ENCODE results near the gene PRPH. TPM values are rescaled to one million over a fixed set of nuclear protein-coding genes. Genes with fewer than 3 reads are reported as not detected.
"Not testable (repeated sequence)": the region's sequence is repeated elsewhere in the genome, so short reads cannot be mapped to it uniquely, and the experiment has no call there.

PRPH gene
- total RNA-seq, 1 donor from 2014 or later: 0.38 TPM

- H3K4me1 Mint-ChIP-seq: peaks cover 7% of the 10 kb centered on the region
- H3K27ac Mint-ChIP-seq: no peak overlapping the region
- no peak for DNase-seq (ENCODE audit: low spot score in 2 of 2, unreplicated experiment in 2 of 2)
Measured at GRCh38 chr12:49305762-49306510, 11.0 kb downstream of the PRPH start.

GRCh38 chr12:49309386-49309785, 14.4 kb downstream of the PRPH start:
- Mint-ChIP-seq H3K4me1 (peaks cover 7% of the 10 kb centered on the region), H3K36me3 (no peaks in the 10 kb centered on the region), H3K9me3 (peaks cover 3% of the 10 kb centered on the region), H3K27ac (no peak overlapping the region), H3K4me3 (no peak overlapping the region), H3K27me3 (ENCODE audit: low read depth) (peaks cover 39% of the 10 kb centered on the region)
- TF ChIP-seq, protein P1, sequence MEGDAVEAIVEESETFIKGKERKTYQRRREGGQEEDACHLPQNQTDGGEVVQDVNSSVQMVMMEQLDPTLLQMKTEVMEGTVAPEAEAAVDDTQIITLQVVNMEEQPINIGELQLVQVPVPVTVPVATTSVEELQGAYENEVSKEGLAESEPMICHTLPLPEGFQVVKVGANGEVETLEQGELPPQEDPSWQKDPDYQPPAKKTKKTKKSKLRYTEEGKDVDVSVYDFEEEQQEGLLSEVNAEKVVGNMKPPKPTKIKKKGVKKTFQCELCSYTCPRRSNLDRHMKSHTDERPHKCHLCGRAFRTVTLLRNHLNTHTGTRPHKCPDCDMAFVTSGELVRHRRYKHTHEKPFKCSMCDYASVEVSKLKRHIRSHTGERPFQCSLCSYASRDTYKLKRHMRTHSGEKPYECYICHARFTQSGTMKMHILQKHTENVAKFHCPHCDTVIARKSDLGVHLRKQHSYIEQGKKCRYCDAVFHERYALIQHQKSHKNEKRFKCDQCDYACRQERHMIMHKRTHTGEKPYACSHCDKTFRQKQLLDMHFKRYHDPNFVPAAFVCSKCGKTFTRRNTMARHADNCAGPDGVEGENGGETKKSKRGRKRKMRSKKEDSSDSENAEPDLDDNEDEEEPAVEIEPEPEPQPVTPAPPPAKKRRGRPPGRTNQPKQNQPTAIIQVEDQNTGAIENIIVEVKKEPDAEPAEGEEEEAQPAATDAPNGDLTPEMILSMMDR (IDR thresholded peaks at IDR 0.05; ENCODE audit: unreplicated experiment): no peak
- DNase-seq (ENCODE audit: low spot score in 2 of 2, unreplicated experiment in 2 of 2): no peak

More at GRCh38 chr12:49305762-49306510, 11.0 kb downstream of the PRPH start:
- no peak overlapping the region for H3K4me3 Mint-ChIP-seq
- H3K9me3 Mint-ChIP-seq: no peaks in the 10 kb centered on the region
- no peaks in the 10 kb centered on the region for H3K36me3 Mint-ChIP-seq
- TF ChIP-seq, protein P1 (IDR thresholded peaks at IDR 0.05; ENCODE audit: unreplicated experiment): no peak
- H3K27me3 Mint-ChIP-seq (ENCODE audit: low read depth): peaks cover 51% of the 10 kb centered on the region

DNA sequence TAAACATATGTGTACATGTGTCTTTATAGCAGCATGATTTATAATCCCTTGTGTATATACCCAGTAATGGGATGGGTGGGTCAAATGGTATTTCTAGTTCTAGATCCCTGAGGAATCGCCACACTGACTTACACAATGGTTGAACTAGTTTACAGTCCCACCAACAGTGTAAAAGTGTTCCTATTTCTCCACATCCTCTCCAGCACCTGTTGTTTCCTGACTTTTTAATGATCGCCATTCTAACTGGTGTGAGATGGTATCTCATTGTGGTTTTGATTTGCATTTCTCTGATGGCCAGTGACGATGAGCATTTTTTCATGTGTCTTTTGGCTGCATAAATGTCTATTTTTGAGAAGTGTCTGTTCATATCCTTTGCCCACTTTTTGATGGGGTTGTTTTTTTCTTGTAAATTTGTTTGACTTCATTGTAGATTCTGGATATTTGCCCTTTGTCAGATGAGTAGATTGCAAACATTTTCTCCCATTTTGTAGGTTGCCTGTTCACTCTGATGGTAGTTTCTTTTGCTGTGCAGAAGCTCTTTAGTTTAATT, 15.6 kb downstream of the PRPH start:
- not testable (repeated sequence) for H3K9me3 Mint-ChIP-seq; H3K4me3 Mint-ChIP-seq; DNase-seq (ENCODE audit: low spot score in 2 of 2, unreplicated experiment in 2 of 2); H3K27ac Mint-ChIP-seq; H3K4me1 Mint-ChIP-seq; H3K36me3 Mint-ChIP-seq
- H3K27me3 Mint-ChIP-seq (ENCODE audit: low read depth): peaks cover 38% of the 10 kb centered on the region

DNA sequence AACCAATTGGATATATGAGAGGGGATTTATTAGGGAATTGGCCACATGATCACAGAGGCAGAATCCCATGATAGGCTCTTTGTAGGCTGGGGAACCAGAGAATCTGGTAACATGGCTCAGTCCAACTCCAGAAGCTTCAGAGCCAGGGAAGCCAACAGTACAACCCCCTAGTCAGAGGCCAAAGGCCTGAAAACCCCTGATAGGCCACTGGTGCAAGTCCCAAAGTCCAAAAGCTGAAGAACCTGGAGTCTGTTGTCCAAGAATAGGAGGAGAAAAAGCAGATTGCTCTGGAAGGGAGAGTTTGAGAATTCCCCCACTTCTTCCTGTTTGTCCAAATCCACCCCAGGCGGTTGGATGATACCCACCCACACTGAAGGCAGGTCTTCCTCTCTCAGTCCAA, 19.9 kb downstream of the PRPH start:
- peaks cover 19% of the 10 kb centered on the region for H3K27me3 Mint-ChIP-seq (ENCODE audit: low read depth)
- peaks cover 3% of the 10 kb centered on the region for H3K9me3 Mint-ChIP-seq
- no peaks in the 10 kb centered on the region for H3K36me3 Mint-ChIP-seq
- no peak for DNase-seq (ENCODE audit: low spot score in 2 of 2, unreplicated experiment in 2 of 2)
- no peak overlapping the region for H3K4me3 Mint-ChIP-seq
- no peak overlapping the region for H3K27ac Mint-ChIP-seq
- H3K4me1 Mint-ChIP-seq: no peaks in the 10 kb centered on the region
- TF ChIP-seq, protein P1 (IDR thresholded peaks at IDR 0.05; ENCODE audit: unreplicated experiment): no peak

DNA sequence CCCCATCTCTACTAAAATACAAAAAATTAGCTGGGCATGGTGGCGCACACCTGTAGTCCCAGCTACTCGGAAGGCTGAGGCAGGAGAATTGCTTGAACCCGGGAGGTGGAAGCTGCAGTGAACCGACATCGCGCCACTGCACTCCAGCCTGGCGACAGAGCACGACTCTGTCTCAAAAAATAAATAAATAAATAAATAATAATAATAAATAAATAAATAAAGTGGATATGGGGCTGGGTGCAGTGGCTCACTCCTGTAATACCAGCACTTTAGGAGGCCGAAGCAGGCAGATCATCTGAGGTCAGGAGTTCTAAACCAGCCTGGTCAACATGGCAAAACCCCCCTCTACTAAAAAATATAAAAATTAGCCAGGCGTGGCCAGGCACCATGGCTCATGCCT, 22.2 kb downstream of the PRPH start:
- not testable (repeated sequence) for H3K4me3 Mint-ChIP-seq; H3K9me3 Mint-ChIP-seq; H3K36me3 Mint-ChIP-seq; H3K4me1 Mint-ChIP-seq; DNase-seq (ENCODE audit: low spot score in 2 of 2, unreplicated experiment in 2 of 2); H3K27ac Mint-ChIP-seq
- peaks cover 12% of the 10 kb centered on the region for H3K27me3 Mint-ChIP-seq (ENCODE audit: low read depth)

DNA sequence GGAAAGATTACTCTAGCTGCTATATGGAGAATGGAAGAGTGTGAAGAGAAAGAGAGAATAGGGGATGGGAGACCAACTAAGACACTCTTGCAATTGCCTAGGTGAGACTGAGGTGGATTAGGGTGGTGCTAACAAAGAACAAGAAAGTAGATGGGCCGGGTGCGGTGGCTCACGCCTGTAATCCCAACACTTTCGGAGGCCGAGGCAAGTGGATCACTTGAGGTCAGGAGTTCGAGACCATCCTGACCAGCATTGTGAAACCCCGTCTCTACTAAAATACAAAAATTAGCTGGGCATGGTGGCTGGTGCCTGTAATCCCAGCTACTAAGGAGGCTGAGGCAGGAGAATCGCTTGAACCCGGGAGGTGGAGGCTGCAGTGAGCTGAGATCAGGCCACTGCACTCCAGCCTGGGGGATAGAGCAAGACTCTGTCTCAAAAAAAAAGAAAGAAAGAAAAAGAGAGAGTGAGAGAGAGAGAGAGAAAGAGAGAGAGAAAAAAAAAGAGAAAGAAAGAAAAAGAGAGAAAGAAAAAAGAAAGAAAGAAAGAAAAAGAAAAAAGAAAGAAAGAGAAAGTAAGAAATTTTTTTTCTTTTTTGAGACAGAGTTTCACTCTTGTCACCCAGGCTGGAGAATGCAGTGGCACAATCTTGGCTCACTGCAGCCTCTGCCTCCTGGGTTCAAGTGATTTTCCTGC, 25.6 kb downstream of the PRPH start:
- not testable (repeated sequence) for H3K9me3 Mint-ChIP-seq; H3K4me3 Mint-ChIP-seq; H3K27me3 Mint-ChIP-seq (ENCODE audit: low read depth); H3K27ac Mint-ChIP-seq; DNase-seq (ENCODE audit: low spot score in 2 of 2, unreplicated experiment in 2 of 2); H3K36me3 Mint-ChIP-seq
- peaks cover 19% of the 10 kb centered on the region for H3K4me1 Mint-ChIP-seq

DNA sequence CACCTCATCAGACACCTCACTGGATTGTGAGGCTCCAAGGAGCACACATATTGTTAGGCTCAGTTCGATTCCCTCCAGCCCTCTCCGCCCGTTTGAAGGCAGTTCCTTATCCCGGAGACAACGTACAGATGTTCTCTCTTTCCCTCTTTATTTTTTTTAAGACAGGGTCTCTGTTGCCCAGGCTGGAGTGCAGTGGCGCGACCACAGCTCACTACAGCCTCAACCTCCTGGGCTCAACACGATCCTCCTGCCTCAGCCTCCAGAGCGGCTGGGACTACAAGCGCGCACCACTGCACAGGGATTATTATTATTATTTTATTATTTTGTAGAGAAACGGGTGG, 27.4 kb downstream of the PRPH start:
- H3K27me3 Mint-ChIP-seq (ENCODE audit: low read depth): peaks cover 8% of the 10 kb centered on the region
- peaks cover 19% of the 10 kb centered on the region for H3K4me1 Mint-ChIP-seq
- peak overlapping the region; percentile 95 for H3K4me3 Mint-ChIP-seq
- TF ChIP-seq, protein P1 (IDR thresholded peaks at IDR 0.05; ENCODE audit: unreplicated experiment): no peak
- no peak for DNase-seq (ENCODE audit: low spot score in 2 of 2, unreplicated experiment in 2 of 2)
- H3K9me3 Mint-ChIP-seq: no peaks in the 10 kb centered on the region
- H3K36me3 Mint-ChIP-seq: peaks cover under 1% of the 10 kb centered on the region
- peak overlapping the region; percentile 92 for H3K27ac Mint-ChIP-seq

Measured in mesothelial cell of epicardium (in vitro differentiated cells).